Measurements from ENCODE around the gene SUCLA2. TPM values are rescaled to one million over a fixed set of nuclear protein-coding genes. Genes with fewer than 3 reads are reported as not detected.

SUCLA2 gene
- polyA plus RNA-seq, 1 donor from 2014 or later, result 137 TPM

DNA sequence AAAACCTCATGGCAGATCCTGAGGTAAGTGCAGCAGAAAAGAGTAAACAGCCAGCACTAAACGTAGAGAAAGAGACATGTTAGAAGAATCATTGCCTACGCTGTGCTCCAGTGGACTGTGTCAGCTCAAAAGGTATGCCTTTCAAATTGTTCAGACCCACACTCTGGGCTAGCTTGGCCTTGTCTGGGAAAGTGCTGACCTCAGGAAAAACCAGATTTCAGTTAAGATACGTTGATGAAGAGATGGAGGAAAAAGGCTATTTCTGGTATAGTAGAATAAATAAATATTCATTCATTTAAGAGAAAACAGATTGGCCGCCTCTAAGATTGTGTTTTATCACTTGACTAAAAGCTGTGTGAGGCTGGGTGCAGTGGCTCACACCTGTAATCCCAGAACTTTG lies 9.6 kb upstream of the SUCLA2 start:
- no peaks in the 10 kb centered on the region for H3K9me3 ChIP-seq (ENCODE audit: low read length)
- no peak overlapping the region for H3K27ac ChIP-seq (ENCODE audit: low read length)
- H4K20me1 ChIP-seq (ENCODE audit: insufficient read depth), result no peaks in the 10 kb centered on the region
- TF ChIP-seq CTCF (IDR thresholded peaks at IDR 0.05; ENCODE audit: poor library complexity, severe bottlenecking) (no peak), SMC3 (conservative IDR thresholded peaks at IDR 0.05; ENCODE audit: poor library complexity) (no peak), POLR2AphosphoS5 (IDR thresholded peaks at IDR 0.05) (no peak)
- H3K4me3 ChIP-seq (ENCODE audit: low read length), result no peak overlapping the region
- H3K27me3 ChIP-seq (ENCODE audit: insufficient read depth, low read depth, low read length), result no peaks in the 10 kb centered on the region
- no peaks in the 10 kb centered on the region for H3K9me2 ChIP-seq (ENCODE audit: insufficient read depth, low read length)
- no peaks in the 10 kb centered on the region for H3F3A ChIP-seq (ENCODE audit: insufficient read depth, low read length, poor library complexity, severe bottlenecking)
- no peaks in the 10 kb centered on the region for H3K36me3 ChIP-seq (ENCODE audit: insufficient read depth, low read length)
- H3K9ac ChIP-seq (ENCODE audit: low read length), result no peak overlapping the region
- no peak overlapping the region for H2AFZ ChIP-seq (ENCODE audit: low read depth, low read length)
- no peaks in the 10 kb centered on the region for H3K79me2 ChIP-seq (replicated peaks; ENCODE audit: insufficient read depth, low read length)
- H3K4me2 ChIP-seq (ENCODE audit: low read length), result no peak overlapping the region

GRCh38 chr13:48009284-48009683 lies 8.2 kb upstream of the SUCLA2 start:
- Histone ChIP-seq H3F3A (ENCODE audit: insufficient read depth, low read length, poor library complexity, severe bottlenecking) (no peaks in the 10 kb centered on the region), H2AFZ (ENCODE audit: low read depth, low read length) (no peak overlapping the region), H3K4me3 (ENCODE audit: low read length) (no peak overlapping the region), H3K9me3 (ENCODE audit: low read length) (no peaks in the 10 kb centered on the region), H3K4me2 (ENCODE audit: low read length) (no peak overlapping the region), H3K27ac (ENCODE audit: low read length) (no peak overlapping the region), H3K27me3 (ENCODE audit: insufficient read depth, low read depth, low read length) (no peaks in the 10 kb centered on the region), H3K9me2 (ENCODE audit: insufficient read depth, low read length) (no peaks in the 10 kb centered on the region), H3K36me3 (ENCODE audit: insufficient read depth, low read length) (no peaks in the 10 kb centered on the region), H3K9ac (ENCODE audit: low read length) (no peak overlapping the region), H3K79me2 (replicated peaks; ENCODE audit: insufficient read depth, low read length) (no peaks in the 10 kb centered on the region), H4K20me1 (ENCODE audit: insufficient read depth) (no peaks in the 10 kb centered on the region)
- TF ChIP-seq CTCF (IDR thresholded peaks at IDR 0.05; ENCODE audit: poor library complexity, severe bottlenecking) (no peak), POLR2AphosphoS5 (IDR thresholded peaks at IDR 0.05) (no peak), EP300 (conservative IDR thresholded peaks at IDR 0.05; ENCODE audit: poor library complexity, severe bottlenecking) (no peak), TAF1 (IDR thresholded peaks at IDR 0.05; ENCODE audit: low read depth) (no peak), SMC3 (conservative IDR thresholded peaks at IDR 0.05; ENCODE audit: poor library complexity) (no peak)

DNA sequence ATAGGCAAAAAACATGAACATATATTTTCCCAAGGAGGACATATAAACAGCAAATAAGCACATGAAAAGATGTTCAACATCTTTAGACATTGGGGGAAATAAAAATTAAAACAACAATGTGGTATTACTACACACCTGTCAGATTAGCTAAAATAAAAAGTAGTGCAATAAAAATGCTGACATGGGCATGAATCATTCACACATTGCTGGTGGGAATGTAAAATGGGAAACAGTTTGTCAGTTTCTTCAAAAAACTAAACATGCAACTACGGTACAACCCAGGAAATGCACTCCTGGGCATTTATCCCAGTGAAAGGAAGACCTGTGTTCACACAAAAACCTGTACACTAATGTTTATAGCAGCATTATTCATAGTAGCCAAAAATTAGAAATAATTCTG lies 5.3 kb upstream of the SUCLA2 start:
- H3F3A ChIP-seq (ENCODE audit: insufficient read depth, low read length, poor library complexity, severe bottlenecking), result no peaks in the 10 kb centered on the region
- no peaks in the 10 kb centered on the region for H3K79me2 ChIP-seq (replicated peaks; ENCODE audit: insufficient read depth, low read length)
- no peaks in the 10 kb centered on the region for H3K9me3 ChIP-seq (ENCODE audit: low read length)
- no peak for TF ChIP-seq TAF1 (IDR thresholded peaks at IDR 0.05; ENCODE audit: low read depth)
- no peak for TF ChIP-seq CTCF (IDR thresholded peaks at IDR 0.05; ENCODE audit: poor library complexity, severe bottlenecking)
- no peak for TF ChIP-seq SMC3 (conservative IDR thresholded peaks at IDR 0.05; ENCODE audit: poor library complexity)
- TF ChIP-seq EP300 (conservative IDR thresholded peaks at IDR 0.05; ENCODE audit: poor library complexity, severe bottlenecking), result no peak
- no peak for TF ChIP-seq POLR2AphosphoS5 (IDR thresholded peaks at IDR 0.05)
- TF ChIP-seq MXI1 (conservative IDR thresholded peaks at IDR 0.05; ENCODE audit: poor library complexity, severe bottlenecking), result no peak
- TF ChIP-seq RAD21 (conservative IDR thresholded peaks at IDR 0.05), result no peak
- no peak for TF ChIP-seq EZH2 (IDR thresholded peaks at IDR 0.05; ENCODE audit: borderline replicate concordance, insufficient read depth, low read length, poor library complexity, severe bottlenecking)
- no peak for TF ChIP-seq REST (IDR thresholded peaks at IDR 0.05; ENCODE audit: borderline replicate concordance)
- H3K27ac ChIP-seq (ENCODE audit: low read length), result no peak overlapping the region
- H3K4me2 ChIP-seq (ENCODE audit: low read length), result no peak overlapping the region
- no peaks in the 10 kb centered on the region for H4K20me1 ChIP-seq (ENCODE audit: insufficient read depth)
- H3K4me3 ChIP-seq (ENCODE audit: low read length), result no peak overlapping the region
- no peak overlapping the region for H3K9ac ChIP-seq (ENCODE audit: low read length)
- no peak overlapping the region for H2AFZ ChIP-seq (ENCODE audit: low read depth, low read length)
- H3K9me2 ChIP-seq (ENCODE audit: insufficient read depth, low read length), result no peaks in the 10 kb centered on the region
- no peaks in the 10 kb centered on the region for H3K36me3 ChIP-seq (ENCODE audit: insufficient read depth, low read length)
- no peaks in the 10 kb centered on the region for H3K27me3 ChIP-seq (ENCODE audit: insufficient read depth, low read depth, low read length)
